GM12864 (cell line): ENCODE data around the gene PRKAG2.

Experiments used
- DNase-seq: peaks from one replicate; pipeline ENCODE4 v3.0.0-alpha.2; 2011; ENCODE audit warnings: low read depth
- H3K4me3 ChIP-seq: 2 replicates; pipeline ENCODE4 v1.5.1; 2011; ENCODE audit warnings: mild to moderate bottlenecking, low read depth, low read length, control low read depth
- CTCF ChIP-seq: IDR thresholded peaks from 2 replicates; pipeline ENCODE4 v1.5.1; 2011; ENCODE audit warnings: low read depth, mild to moderate bottlenecking, moderate library complexity, low read length, control low read depth, inconsistent platforms; ENCODE audit errors: missing control alignments

PRKAG2 gene

GRCh38 chr7:151794508-151795167 lies 82.3 kb downstream of the PRKAG2 start:
- DNase-seq, result no peak

GRCh38 chr7:151793991-151794507 lies 82.9 kb downstream of the PRKAG2 start:
- no peak for TF ChIP-seq CTCF
- no peak for DNase-seq
- no peak overlapping the region for H3K4me3 ChIP-seq

More at GRCh38 chr7:151794508-151795167, 82.3 kb downstream of the PRKAG2 start:
- H3K4me3 ChIP-seq, result no peak overlapping the region
- TF ChIP-seq CTCF, result no peak

GRCh38 chr7:151793531-151793951 lies 83.4 kb downstream of the PRKAG2 start:
- DNase-seq, result no peak
- TF ChIP-seq CTCF, result no peak

GRCh38 chr7:151792636-151793035 lies 84.3 kb downstream of the PRKAG2 start:
- H3K4me3 ChIP-seq, result no peak overlapping the region
- no peak for DNase-seq
- TF ChIP-seq CTCF, result no peak

More at GRCh38 chr7:151793531-151793951, 83.4 kb downstream of the PRKAG2 start:
- H3K4me3 ChIP-seq, result no peak overlapping the region

GRCh38 chr7:151792086-151792485 lies 84.8 kb downstream of the PRKAG2 start:
- no peak for TF ChIP-seq CTCF
- no peak for DNase-seq
- H3K4me3 ChIP-seq, result no peak overlapping the region

- no peak for TF ChIP-seq CTCF
- no peak overlapping the region for H3K4me3 ChIP-seq
- DNase-seq, result no peak
These were observed 85.9 kb downstream of the PRKAG2 start for GRCh38 chr7:151790830-151791620.
